Memory B cell (primary cell): Measurements from ENCODE around the gene ECM2.

Experiments used
- ATAC-seq: fragments of 150-1000 bp; cut with Tn5 transposase; 2 replicates; pipeline ENCODE4 v1.10.0; 2021; ENCODE audit warnings: low read depth, mild to moderate bottlenecking, moderate library complexity
- DNase-seq, 2 donors: peaks; one replicate each; pipeline ENCODE4 v3.0.0; 2022; ENCODE audit warnings: low spot score in 2 of 2
- H3K27ac Mint-ChIP-seq: one replicate; pipeline ENCODE4 v1.8.0; 2022; ENCODE audit warnings: mild to moderate bottlenecking, moderate library complexity, mixed read lengths
- H3K27me3 Mint-ChIP-seq: one replicate; pipeline ENCODE4 v1.8.0; 2022; ENCODE audit warnings: mixed read lengths
- H3K36me3 Mint-ChIP-seq: one replicate; pipeline ENCODE4 v1.8.0; 2022; ENCODE audit warnings: mild to moderate bottlenecking, mixed read lengths
- H3K4me1 Mint-ChIP-seq: one replicate; pipeline ENCODE4 v1.8.0; 2022; ENCODE audit warnings: mixed read lengths
- H3K4me3 Mint-ChIP-seq: one replicate; pipeline ENCODE4 v1.8.0; 2022; ENCODE audit warnings: mild to moderate bottlenecking, moderate library complexity, mixed read lengths
- H3K9me3 Mint-ChIP-seq: one replicate; pipeline ENCODE4 v1.8.0; 2022; ENCODE audit warnings: mixed read lengths

The ECM2 gene

GRCh38 chr9:92545002-92545510, 9.3 kb upstream of the ECM2 start:
- Mint-ChIP-seq H3K27ac (no peak overlapping the region), H3K27me3 (no peaks in the 10 kb centered on the region), H3K36me3 (no peaks in the 10 kb centered on the region), H3K9me3 (no peaks in the 10 kb centered on the region), H3K4me1 (no peaks in the 10 kb centered on the region), H3K4me3 (no peak overlapping the region)
- DNase-seq = no peak
- no peak for ATAC-seq

- no peaks in the 10 kb centered on the region for H3K27me3 Mint-ChIP-seq
- no peaks in the 10 kb centered on the region for H3K9me3 Mint-ChIP-seq
- H3K27ac Mint-ChIP-seq = no peak overlapping the region
- DNase-seq = no peak
- H3K36me3 Mint-ChIP-seq = no peaks in the 10 kb centered on the region
- ATAC-seq = no peak
- no peaks in the 10 kb centered on the region for H3K4me1 Mint-ChIP-seq
- no peak overlapping the region for H3K4me3 Mint-ChIP-seq
These were observed 8.2 kb upstream of the ECM2 start for GRCh38 chr9:92543972-92544371.

GRCh38 chr9:92538541-92538940, 2.8 kb upstream of the ECM2 start:
- ATAC-seq (no peak), DNase-seq (no peak)
- no peaks in the 10 kb centered on the region for H3K27me3 Mint-ChIP-seq
- no peaks in the 10 kb centered on the region for H3K36me3 Mint-ChIP-seq
- peaks cover 11% of the 10 kb centered on the region for H3K4me1 Mint-ChIP-seq
- H3K4me3 Mint-ChIP-seq = no peak overlapping the region
- H3K9me3 Mint-ChIP-seq = no peaks in the 10 kb centered on the region
- no peak overlapping the region for H3K27ac Mint-ChIP-seq

GRCh38 chr9:92534674-92535073, 1.1 kb downstream of the ECM2 start:
- DNase-seq = no peak

GRCh38 chr9:92534204-92534603, 1.6 kb downstream of the ECM2 start:
- Mint-ChIP-seq H3K4me3 (peak overlapping the region; percentile 59), H3K27ac (no peak overlapping the region), H3K4me1 (peaks cover 11% of the 10 kb centered on the region), H3K9me3 (peaks cover 9% of the 10 kb centered on the region), H3K27me3 (no peaks in the 10 kb centered on the region), H3K36me3 (peaks cover 7% of the 10 kb centered on the region)
- DNase-seq (no peak), ATAC-seq (no peak)

More at GRCh38 chr9:92534674-92535073, 1.1 kb downstream of the ECM2 start:
- Mint-ChIP-seq H3K4me3 (peak overlapping the region; percentile 59), H3K4me1 (peaks cover 11% of the 10 kb centered on the region), H3K27ac (no peak overlapping the region), H3K36me3 (peaks cover 7% of the 10 kb centered on the region), H3K9me3 (peaks cover 9% of the 10 kb centered on the region), H3K27me3 (no peaks in the 10 kb centered on the region)
- no peak for ATAC-seq

GRCh38 chr9:92530893-92531292, 4.9 kb downstream of the ECM2 start:
- Mint-ChIP-seq H3K36me3 (peaks cover 7% of the 10 kb centered on the region), H3K4me1 (peaks cover 11% of the 10 kb centered on the region), H3K27ac (no peak overlapping the region), H3K9me3 (peaks cover 9% of the 10 kb centered on the region), H3K27me3 (no peaks in the 10 kb centered on the region), H3K4me3 (no peak overlapping the region)
- ATAC-seq = no peak
- DNase-seq = no peak

GRCh38 chr9:92529124-92529523, 6.7 kb downstream of the ECM2 start:
- no peak overlapping the region for H3K27ac Mint-ChIP-seq
- peaks cover 2% of the 10 kb centered on the region for H3K4me1 Mint-ChIP-seq
- H3K27me3 Mint-ChIP-seq = no peaks in the 10 kb centered on the region
- peaks cover 9% of the 10 kb centered on the region for H3K9me3 Mint-ChIP-seq
- peaks cover 7% of the 10 kb centered on the region for H3K36me3 Mint-ChIP-seq
- no peak for DNase-seq
- ATAC-seq = no peak
- no peak overlapping the region for H3K4me3 Mint-ChIP-seq

- Mint-ChIP-seq H3K9me3 (peaks cover 9% of the 10 kb centered on the region), H3K27ac (no peak overlapping the region), H3K4me1 (no peaks in the 10 kb centered on the region), H3K36me3 (peaks cover 7% of the 10 kb centered on the region), H3K27me3 (no peaks in the 10 kb centered on the region), H3K4me3 (no peak overlapping the region)
- no peak for ATAC-seq
- no peak for DNase-seq
These were observed 7.3 kb downstream of the ECM2 start for GRCh38 chr9:92528522-92528849.

GRCh38 chr9:92527832-92528521, 7.8 kb downstream of the ECM2 start:
- H3K27ac Mint-ChIP-seq = no peak overlapping the region
- ATAC-seq = no peak
- no peak overlapping the region for H3K4me3 Mint-ChIP-seq
- H3K27me3 Mint-ChIP-seq = no peaks in the 10 kb centered on the region
- no peaks in the 10 kb centered on the region for H3K4me1 Mint-ChIP-seq
- peaks cover 7% of the 10 kb centered on the region for H3K9me3 Mint-ChIP-seq
- peaks cover 5% of the 10 kb centered on the region for H3K36me3 Mint-ChIP-seq
- no peak for DNase-seq

- peaks cover 6% of the 10 kb centered on the region for H3K9me3 Mint-ChIP-seq
- no peaks in the 10 kb centered on the region for H3K4me1 Mint-ChIP-seq
- no peaks in the 10 kb centered on the region for H3K27me3 Mint-ChIP-seq
- DNase-seq (no peak), ATAC-seq (no peak)
- H3K36me3 Mint-ChIP-seq = peaks cover 3% of the 10 kb centered on the region
- H3K27ac Mint-ChIP-seq = no peak overlapping the region
- no peak overlapping the region for H3K4me3 Mint-ChIP-seq
These were observed 8.4 kb downstream of the ECM2 start for GRCh38 chr9:92527291-92527828.

GRCh38 chr9:92525306-92525705, 10.5 kb downstream of the ECM2 start:
- Mint-ChIP-seq H3K4me1 (no peaks in the 10 kb centered on the region), H3K27ac (no peak overlapping the region), H3K9me3 (peaks cover 3% of the 10 kb centered on the region), H3K27me3 (no peaks in the 10 kb centered on the region), H3K4me3 (no peak overlapping the region), H3K36me3 (no peaks in the 10 kb centered on the region)
- DNase-seq (no peak), ATAC-seq (no peak)

GRCh38 chr9:92524881-92525280, 10.9 kb downstream of the ECM2 start:
- Mint-ChIP-seq H3K36me3 (no peaks in the 10 kb centered on the region), H3K27ac (no peak overlapping the region), H3K9me3 (peaks cover 3% of the 10 kb centered on the region), H3K4me1 (no peaks in the 10 kb centered on the region), H3K4me3 (no peak overlapping the region), H3K27me3 (no peaks in the 10 kb centered on the region)
- ATAC-seq = no peak
- no peak for DNase-seq

GRCh38 chr9:92522983-92523970, 12.5 kb downstream of the ECM2 start:
- Mint-ChIP-seq H3K36me3 (no peaks in the 10 kb centered on the region), H3K4me3 (no peak overlapping the region), H3K27me3 (no peaks in the 10 kb centered on the region), H3K27ac (no peak overlapping the region), H3K9me3 (peaks cover 3% of the 10 kb centered on the region), H3K4me1 (no peaks in the 10 kb centered on the region)
- ATAC-seq (no peak), DNase-seq (no peak)

- H3K27me3 Mint-ChIP-seq = no peaks in the 10 kb centered on the region
- no peak overlapping the region for H3K27ac Mint-ChIP-seq
- DNase-seq (no peak), ATAC-seq (no peak)
- H3K36me3 Mint-ChIP-seq = no peaks in the 10 kb centered on the region
- peaks cover 3% of the 10 kb centered on the region for H3K9me3 Mint-ChIP-seq
- H3K4me3 Mint-ChIP-seq = no peak overlapping the region
- H3K4me1 Mint-ChIP-seq = no peaks in the 10 kb centered on the region
These were observed 15.0 kb downstream of the ECM2 start for GRCh38 chr9:92520837-92521236.
